Subcutaneous abdominal adipose tissue (tissue), 5 donors: ENCODE measurements around the gene RETREG3.
A peak's percentile ranks its signal among the peaks of the same experiment; 100 is the strongest.

Experiments
- H3K27ac ChIP-seq: one replicate; pipeline ENCODE4 v1.7.0; 2013; ENCODE audit warnings: low read depth, mild to moderate bottlenecking, inconsistent platforms, low read length, moderate library complexity
- H3K27me3 ChIP-seq, 5 donors: one replicate each; pipeline ENCODE4 v1.7.0; 2013; ENCODE audit warnings: low read length in 5 of 5, inconsistent platforms in 1 of 5; ENCODE audit not compliant: control insufficient read depth in 5 of 5, insufficient read depth in 4 of 5
- H3K36me3 ChIP-seq, 5 donors: one replicate each; pipeline ENCODE4 v1.7.0; 2013; ENCODE audit warnings: low read length in 5 of 5; ENCODE audit not compliant: control insufficient read depth in 5 of 5, insufficient read depth in 5 of 5
- H3K4me1 ChIP-seq, 5 donors: one replicate each; pipeline ENCODE4 v1.7.0; 2013; ENCODE audit warnings: low read length in 5 of 5, mild to moderate bottlenecking in 3 of 5, moderate library complexity in 1 of 5; ENCODE audit not compliant: control insufficient read depth in 5 of 5, insufficient read depth in 5 of 5
- H3K4me3 ChIP-seq, 5 donors: one replicate each; pipeline ENCODE4 v1.7.0; 2013; ENCODE audit warnings: low read length in 5 of 5, low read depth in 1 of 5
- H3K9ac ChIP-seq, 5 donors: one replicate each; pipeline ENCODE4 v1.7.0; 2013; ENCODE audit warnings: low read length in 5 of 5, mild to moderate bottlenecking in 4 of 5, moderate library complexity in 3 of 5
- H3K9me3 ChIP-seq, 5 donors: one replicate each; pipeline ENCODE4 v1.7.0; 2013; ENCODE audit warnings: low read length in 5 of 5; ENCODE audit not compliant: control insufficient read depth in 5 of 5
- donor health status: healthy.
- donor health status: healthy.
- donor health status: healthy.
- donor health status: healthy.
- donor health status: healthy.

The RETREG3 gene

DNA sequence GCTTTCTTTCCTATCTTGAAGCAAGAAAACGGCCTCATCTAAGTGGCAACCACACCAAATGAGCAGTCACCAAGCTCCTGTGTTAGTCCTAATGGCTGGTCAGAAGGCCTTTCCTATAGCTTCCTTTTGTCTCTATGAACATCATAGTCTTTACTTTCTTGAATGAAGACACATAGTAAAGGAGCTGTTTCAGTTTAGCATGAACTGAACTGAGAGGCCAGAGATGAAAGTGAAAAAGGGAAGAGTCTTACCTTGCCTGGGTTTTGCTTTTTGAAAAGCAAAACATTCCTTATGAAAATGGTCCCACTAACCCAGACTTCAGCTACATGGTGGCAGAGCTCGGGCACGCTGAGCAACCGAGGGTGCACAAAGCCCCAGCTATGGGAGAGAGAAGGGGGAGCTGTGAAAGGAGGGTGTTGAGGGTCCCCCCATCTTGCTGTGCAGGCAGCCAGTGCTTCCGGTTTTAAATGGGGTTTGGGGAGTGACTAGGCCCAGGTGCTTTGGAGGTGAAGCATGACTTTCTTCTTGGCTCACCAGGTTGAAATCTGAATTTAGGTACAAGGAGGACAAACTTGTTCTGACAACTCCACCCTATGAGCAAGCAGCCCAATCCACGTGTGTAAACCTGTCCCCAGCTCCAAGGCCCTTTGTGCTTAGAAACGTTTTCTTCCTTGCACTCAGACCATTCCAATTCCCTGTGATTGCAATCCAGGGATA lies 22.5 kb downstream of the RETREG3 start:
- H3K27me3 ChIP-seq = no peaks in the 10 kb centered on the region
- no peak overlapping the region for H3K4me3 ChIP-seq
- peak overlapping the region; percentile 24 for H3K27ac ChIP-seq
- H3K4me1 ChIP-seq = peaks cover 3 to 27% (median 21%) of the 10 kb centered on the region in 5 donors
- H3K9ac ChIP-seq = peak overlapping the region in 2 of 5 donors; percentile 15 to 30
- H3K9me3 ChIP-seq = no peaks in the 10 kb centered on the region
- peaks cover 23 to 93% (median 79%) of the 10 kb centered on the region in 5 donors for H3K36me3 ChIP-seq

DNA sequence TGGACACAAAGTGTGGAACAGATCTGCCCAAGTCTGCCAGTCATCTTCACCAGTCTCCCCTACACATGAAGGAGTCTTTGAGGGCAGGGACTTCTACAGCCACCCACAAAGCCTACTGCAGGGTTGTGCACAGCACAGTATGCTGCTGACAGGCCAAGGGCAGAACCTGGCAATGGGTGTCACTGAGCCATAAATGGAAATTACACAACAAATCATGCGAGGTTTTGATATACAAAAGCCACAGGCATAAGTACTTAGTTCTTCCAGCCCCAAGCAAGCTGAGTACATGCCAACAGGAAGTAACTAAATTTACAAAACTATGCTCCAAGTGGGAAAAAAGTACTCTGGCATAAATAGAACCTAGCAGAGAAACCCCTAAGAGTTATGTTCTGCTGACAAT lies 23.8 kb downstream of the RETREG3 start:
- H3K9ac ChIP-seq = peak overlapping the region in 1 of 5 donors; percentile 56
- peaks cover 3 to 27% (median 21%) of the 10 kb centered on the region in 5 donors for H3K4me1 ChIP-seq
- H3K9me3 ChIP-seq = no peaks in the 10 kb centered on the region
- no peaks in the 10 kb centered on the region for H3K27me3 ChIP-seq
- H3K36me3 ChIP-seq = peaks cover 17 to 93% (median 80%) of the 10 kb centered on the region in 5 donors
- H3K27ac ChIP-seq = peak overlapping the region; percentile 24
- no peak overlapping the region for H3K4me3 ChIP-seq

DNA sequence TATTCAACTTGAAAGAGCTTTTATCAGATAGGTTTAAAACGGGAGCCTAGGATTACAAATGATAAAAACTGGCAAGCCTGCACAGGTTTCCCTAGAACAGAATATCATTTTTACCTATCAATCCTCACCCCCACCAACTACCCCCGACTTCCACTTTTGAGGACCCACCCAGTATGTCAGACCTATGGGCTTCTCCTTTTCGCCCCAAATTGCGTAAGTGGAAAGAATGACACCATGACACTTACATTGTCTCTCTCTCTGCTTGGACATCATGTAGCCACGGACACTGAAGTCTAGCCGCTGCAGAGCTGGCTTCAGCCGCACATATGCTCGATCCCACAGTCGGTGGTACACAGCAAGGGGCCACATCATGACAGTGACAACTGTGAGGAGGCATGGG lies 24.3 kb downstream of the RETREG3 start:
- Histone ChIP-seq H3K9ac (peak overlapping the region in 1 of 5 donors; percentile 56), H3K36me3 (peaks cover 20 to 93% (median 84%) of the 10 kb centered on the region in 5 donors), H3K9me3 (no peaks in the 10 kb centered on the region), H3K4me3 (no peak overlapping the region), H3K4me1 (peaks cover 3 to 27% (median 21%) of the 10 kb centered on the region in 5 donors), H3K27ac (no peak overlapping the region), H3K27me3 (no peaks in the 10 kb centered on the region)

DNA sequence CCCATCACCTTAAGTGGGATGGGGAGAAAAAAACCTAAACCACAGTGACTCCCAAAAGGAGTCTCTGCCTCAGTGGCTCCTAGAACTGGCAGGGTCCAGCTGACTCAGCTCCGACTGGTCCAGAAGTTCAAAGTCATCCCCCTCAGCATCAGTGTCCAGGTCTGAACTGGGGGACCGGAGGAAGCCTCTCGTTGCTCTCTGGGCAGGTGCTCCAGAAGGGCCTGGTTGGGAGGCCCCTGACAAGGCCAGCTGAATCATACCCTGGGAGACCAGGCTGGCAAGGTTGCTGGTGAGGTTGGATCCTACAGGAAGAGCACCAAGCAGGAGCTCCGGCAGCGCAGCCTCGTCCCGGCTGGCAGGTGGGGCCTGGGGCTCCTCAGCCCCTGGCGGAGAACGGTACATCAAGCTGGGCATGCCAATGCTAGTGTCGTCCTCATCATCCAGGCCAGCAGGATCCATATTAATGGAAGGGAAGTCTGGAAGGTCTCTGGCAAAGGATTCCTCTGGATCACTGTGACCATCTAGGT lies 27.4 kb downstream of the RETREG3 start:
- Histone ChIP-seq H3K27ac (no peak overlapping the region), H3K9me3 (no peaks in the 10 kb centered on the region), H3K9ac (no peak overlapping the region), H3K4me3 (no peak overlapping the region), H3K4me1 (peaks cover 10 to 40% (median 38%) of the 10 kb centered on the region in 5 donors), H3K36me3 (peaks cover 13 to 72% (median 67%) of the 10 kb centered on the region in 5 donors), H3K27me3 (no peaks in the 10 kb centered on the region)

GRCh38 chr17:42579794-42580551 lies 29.2 kb downstream of the RETREG3 start:
- Histone ChIP-seq H3K9ac (no peak overlapping the region), H3K36me3 (peaks cover 13 to 63% (median 54%) of the 10 kb centered on the region in 5 donors), H3K4me3 (no peak overlapping the region), H3K27ac (no peak overlapping the region), H3K27me3 (no peaks in the 10 kb centered on the region), H3K9me3 (no peaks in the 10 kb centered on the region), H3K4me1 (peaks cover 7 to 24% (median 22%) of the 10 kb centered on the region in 5 donors)

DNA sequence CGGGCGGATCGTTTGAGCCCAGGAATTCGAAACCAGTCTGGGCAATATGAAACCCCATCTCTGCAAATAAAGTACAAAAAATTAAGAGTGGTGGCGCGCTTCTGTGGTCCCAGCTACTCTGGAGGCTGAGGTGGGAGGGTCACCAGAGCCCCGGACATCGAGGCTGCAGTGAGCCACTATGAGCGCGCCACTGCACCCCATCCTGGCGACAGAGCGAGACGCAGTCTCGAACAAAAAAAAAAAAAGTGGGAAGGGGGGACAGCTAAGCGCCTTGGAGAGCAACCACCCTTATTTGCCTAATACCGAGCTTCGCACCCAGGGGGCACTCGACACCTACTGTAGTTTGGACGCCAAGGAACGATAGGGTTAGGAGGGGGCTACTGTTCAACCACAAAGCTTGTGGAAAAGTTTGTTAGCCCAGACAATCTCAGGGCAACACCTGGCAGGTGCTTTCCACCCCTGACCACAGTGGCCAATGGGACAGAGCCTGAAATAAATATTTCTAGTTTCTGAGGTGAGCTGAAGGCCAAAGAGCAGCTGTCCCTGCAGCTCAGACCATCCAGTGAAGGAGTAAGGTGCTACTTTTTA lies 30.8 kb downstream of the RETREG3 start:
- Histone ChIP-seq H3K27ac (peak overlapping the region; percentile 86), H3K36me3 (peaks cover 19 to 64% (median 54%) of the 10 kb centered on the region in 5 donors), H3K4me3 (peak overlapping the region; percentile 70 to 93 (median 82))

DNA sequence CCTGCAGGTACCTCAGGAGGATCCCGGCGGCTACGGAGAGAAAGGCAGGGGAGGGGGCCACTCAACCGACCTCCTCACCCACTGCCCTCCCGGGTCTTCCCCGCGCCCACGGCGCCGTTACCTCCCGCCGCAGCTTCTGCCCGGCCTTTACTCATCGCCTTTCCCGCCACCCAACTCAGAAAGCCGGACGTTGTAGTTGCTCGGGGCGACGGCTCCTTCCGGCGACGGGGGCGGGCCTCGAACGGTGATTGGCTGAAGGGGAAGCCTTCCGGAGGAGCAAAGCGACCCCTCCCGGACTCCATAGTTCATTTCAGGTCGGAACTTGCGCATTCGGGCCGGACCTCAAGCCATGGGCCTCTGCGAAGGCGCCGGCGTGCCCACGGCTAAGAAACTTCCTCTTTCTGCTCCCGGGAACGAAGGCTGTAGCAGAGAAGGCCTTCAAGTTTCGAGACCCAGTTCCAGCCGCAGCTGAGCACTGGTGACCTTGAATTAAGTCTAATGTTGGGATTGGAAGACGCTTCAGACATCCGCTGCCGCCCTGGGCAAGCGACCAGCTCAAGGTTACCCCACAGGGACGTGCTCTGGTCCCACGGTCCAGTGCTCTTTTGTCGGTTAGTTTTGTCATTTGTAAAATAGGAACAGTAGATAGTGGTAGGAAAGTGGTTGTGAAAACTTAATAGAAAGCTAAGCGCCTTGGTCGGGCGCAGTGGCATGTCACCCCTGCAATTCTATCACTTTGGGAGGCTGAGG lies 31.5 kb downstream of the RETREG3 start, which contains the start of gene PSMC3IP:
Gene PSMC3IP, minus strand, starts transcription at position 198 of the 750 bp plus-strand sequence. Its CDS starts 43 bp downstream, at position 155.
- H3K36me3 ChIP-seq = peaks cover 13 to 64% (median 54%) of the 10 kb centered on the region in 5 donors
- H3K9me3 ChIP-seq = no peaks in the 10 kb centered on the region
- H3K27ac ChIP-seq = peak within 1 kb of the TSS; percentile 86
- peak within 1 kb of the TSS; percentile 76 to 98 (median 89) for H3K9ac ChIP-seq
- H3K4me3 ChIP-seq = peak within 1 kb of the TSS; percentile 70 to 93 (median 82)
- H3K27me3 ChIP-seq = no peaks in the 10 kb centered on the region
- peaks cover 7 to 22% (median 19%) of the 10 kb centered on the region in 5 donors for H3K4me1 ChIP-seq

More for the DNA sequence above, 30.8 kb downstream of the RETREG3 start:
- H3K9ac ChIP-seq = peak overlapping the region; percentile 74 to 98 (median 89)
- H3K27me3 ChIP-seq = no peaks in the 10 kb centered on the region
- H3K9me3 ChIP-seq = no peaks in the 10 kb centered on the region
- H3K4me1 ChIP-seq = peaks cover 7 to 22% (median 19%) of the 10 kb centered on the region in 5 donors

- H3K27me3 ChIP-seq = no peaks in the 10 kb centered on the region
- peaks cover 10 to 63% (median 52%) of the 10 kb centered on the region in 5 donors for H3K36me3 ChIP-seq
- H3K4me3 ChIP-seq = peak overlapping the region; percentile 70 to 89 (median 79)
- H3K9me3 ChIP-seq = no peaks in the 10 kb centered on the region
- peaks cover 8 to 25% (median 22%) of the 10 kb centered on the region in 5 donors for H3K4me1 ChIP-seq
- H3K27ac ChIP-seq = peak overlapping the region; percentile 86
- peak overlapping the region; percentile 71 to 90 (median 79) for H3K9ac ChIP-seq
Observed at GRCh38 chr17:42577140-42577531, 32.0 kb downstream of the RETREG3 start.

GRCh38 chr17:42574463-42574862 lies 34.7 kb downstream of the RETREG3 start:
- Histone ChIP-seq H3K9ac (no peak overlapping the region), H3K9me3 (no peaks in the 10 kb centered on the region), H3K36me3 (peaks cover 6 to 64% (median 49%) of the 10 kb centered on the region in 5 donors), H3K27me3 (no peaks in the 10 kb centered on the region), H3K4me3 (no peak overlapping the region), H3K4me1 (peaks cover 16 to 45% (median 43%) of the 10 kb centered on the region in 5 donors), H3K27ac (no peak overlapping the region)
